Limb (tissue), 2 donors: ENCODE results near the gene TBC1D4.

ENCODE experiments used
- DNase-seq, 2 donors: peaks; one replicate each; pipeline ENCODE4 v3.0.0-alpha.2; 2016; ENCODE audit errors: extremely low spot score in 2 of 2

Gene TBC1D4

DNA sequence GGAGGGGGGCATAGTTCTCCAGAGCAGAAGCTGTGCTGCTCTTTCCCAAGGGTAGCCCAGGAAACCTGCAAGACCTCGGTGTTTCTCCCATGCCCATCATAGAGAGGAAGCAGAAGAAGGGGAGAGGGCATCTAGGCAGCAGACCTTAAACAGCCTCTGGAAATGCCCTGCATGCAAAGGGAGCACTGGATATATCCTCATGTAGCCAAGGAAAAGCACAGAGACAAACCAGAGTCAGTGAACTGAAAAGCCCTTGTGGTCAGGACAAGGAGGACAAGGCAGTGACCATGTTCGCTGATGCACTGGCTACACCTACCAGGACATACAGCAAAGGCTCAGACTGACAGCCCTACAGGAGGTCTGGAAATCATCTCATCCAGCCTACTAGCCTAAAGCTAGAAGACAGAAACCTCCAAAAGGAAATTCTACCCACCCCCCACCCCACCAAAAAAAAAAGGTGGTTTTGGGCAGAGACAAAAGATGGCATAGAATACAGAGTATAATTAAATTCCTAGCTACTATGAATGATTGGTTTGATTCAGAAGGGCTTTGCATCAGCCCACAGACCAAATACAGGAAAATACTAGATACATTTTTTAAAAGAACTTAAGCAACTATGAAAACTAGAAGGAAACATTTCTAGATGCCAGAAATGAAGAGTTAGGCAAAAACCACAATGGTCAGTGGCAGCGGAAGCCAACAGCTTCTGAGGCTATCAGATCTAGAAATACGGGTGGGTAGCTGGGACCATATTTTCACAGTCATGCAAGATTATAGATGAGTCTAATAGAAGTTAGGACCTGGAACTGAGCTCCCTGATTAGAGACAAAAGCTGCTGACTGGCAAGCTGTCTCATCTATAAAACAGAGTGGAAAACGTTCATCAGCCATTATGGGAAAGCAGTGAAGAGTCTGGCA is 4.4 kb upstream of the TBC1D4 start:
- no peak for DNase-seq

GRCh38 chr13:75485286-75486062 is 3.5 kb upstream of the TBC1D4 start:
- no peak for DNase-seq

DNA sequence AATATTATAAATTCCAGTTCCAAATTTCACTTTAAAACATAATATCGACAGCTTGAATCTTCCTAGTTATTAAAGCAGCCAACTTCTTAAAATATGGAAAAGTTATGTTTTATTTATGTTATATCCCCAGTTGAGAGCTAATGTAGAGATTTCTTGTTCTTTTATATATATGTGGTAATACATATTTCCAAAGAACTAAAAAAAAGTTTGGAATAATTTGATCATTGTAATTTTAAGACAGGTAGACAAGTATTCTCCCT is 781 bp upstream of the TBC1D4 start:
- no peak for DNase-seq

DNA sequence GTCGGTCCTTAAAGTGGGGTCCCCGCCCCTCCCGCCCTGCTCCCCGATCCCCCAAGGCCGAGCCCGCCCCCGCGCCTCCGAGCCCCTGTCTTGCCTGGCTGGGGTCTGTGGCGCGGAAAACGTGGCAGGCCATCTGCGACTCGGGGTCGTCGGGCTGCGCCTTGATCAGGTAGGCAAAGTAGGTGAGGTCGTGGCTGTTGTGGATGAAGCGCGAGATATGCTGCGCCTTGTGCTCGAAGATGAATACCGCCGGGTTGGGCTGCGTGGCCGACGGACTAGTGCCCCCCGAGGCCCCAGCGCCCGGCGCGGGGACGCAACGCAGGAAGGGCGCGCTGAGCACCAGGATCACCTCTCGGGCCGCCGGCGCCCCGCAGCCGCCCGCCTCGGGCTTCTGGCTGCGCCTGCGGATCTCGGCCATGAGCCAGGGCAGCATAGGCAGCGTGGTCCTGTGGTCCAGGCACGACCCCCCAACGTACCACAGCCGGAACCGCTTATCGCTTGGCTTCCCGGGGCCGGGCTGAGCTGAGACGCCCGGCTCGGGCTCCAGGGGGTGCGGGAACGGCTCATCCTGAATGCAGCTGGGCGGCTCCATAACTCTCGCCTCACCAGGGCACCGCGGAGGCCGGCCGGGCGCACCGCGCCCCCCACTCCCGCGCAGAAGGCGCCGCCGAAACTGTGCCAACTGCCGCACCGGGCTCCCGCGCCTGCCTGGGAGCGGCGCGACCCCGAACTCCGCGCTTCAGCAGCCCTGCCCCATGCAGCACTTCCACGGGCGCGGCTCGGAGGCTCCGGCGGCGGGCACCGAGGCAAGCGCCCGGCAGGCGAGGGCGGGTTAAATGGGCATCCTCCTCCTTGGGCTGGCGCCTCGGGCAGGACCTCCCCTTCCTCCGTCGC is 546 bp downstream of the TBC1D4 start:
- DNase-seq = peak in 1 of 2 donors; percentile 78

DNA sequence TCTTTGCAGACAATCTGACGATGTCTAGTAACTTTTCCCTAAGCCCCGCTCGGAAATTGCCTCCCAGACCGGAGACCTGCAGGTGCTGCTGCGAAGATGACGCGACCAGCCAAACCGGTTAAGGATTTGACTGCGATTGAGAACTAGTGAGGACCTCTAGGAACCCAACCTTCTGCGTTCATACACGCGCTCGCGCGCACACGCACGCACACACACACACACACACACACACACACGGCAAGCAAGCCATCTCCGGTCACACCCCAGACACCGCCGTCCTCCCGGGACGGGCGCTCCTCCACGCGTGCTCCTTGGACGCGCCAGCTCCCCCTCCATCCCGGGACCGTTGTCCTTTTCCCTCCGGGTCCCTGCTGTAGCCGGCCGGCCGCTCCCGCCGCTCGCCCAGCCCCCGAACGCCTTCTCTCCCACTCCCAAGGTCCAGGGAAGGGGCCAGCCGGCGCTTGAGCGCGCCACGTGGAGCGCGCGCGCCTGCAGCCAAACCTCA is 1.2 kb downstream of the TBC1D4 start:
- peak in 1 of 2 donors; percentile 81 for DNase-seq

DNA sequence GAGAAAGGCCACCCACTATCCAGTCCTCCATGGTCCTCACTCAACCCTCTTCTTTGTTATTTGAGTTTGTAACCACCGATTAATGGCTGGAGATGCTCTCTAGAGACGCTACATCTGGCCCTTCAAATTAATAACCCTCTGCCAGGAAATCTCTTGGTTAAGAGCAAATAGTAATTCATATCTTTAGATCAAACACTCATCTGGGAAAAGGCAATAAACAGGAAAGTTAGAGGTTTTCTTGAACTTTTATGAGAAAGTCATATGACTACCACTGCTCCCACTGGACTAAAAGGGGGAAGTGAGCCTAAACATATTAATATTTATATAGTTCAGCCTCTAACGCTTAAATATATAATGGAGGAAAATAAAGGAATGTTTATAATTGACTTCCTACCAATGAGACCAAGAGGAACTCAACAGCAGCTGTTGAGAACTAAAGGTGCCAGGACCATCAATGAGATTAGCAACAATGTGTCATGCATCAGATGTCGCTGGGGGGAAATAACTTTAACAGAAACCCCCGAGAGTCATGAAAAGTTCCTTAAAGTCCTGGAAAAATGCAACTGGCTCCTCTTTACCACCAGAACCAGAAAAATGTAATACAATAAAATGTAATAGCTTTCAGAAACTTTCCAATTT is 2.7 kb downstream of the TBC1D4 start:
- DNase-seq = peak in 1 of 2 donors; percentile 18

DNA sequence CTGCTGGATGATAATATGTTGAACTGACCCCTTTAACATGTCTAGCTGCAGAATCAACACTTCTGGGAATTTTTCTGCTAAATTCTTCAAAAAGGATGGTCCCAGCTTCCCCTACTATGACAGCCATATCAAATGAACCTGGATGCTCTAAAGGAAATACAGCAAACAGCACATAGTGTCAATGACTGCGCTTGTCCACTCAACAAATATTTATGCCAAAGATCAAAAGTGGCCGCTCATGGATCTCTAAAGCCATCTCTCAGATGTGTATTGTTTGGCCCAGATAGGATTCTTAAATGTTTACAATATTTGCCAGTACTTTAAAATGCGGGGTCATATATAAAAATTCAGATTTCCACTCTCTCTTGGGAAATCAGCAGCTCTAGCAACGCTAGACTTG is 3.3 kb downstream of the TBC1D4 start:
- no peak for DNase-seq

DNA sequence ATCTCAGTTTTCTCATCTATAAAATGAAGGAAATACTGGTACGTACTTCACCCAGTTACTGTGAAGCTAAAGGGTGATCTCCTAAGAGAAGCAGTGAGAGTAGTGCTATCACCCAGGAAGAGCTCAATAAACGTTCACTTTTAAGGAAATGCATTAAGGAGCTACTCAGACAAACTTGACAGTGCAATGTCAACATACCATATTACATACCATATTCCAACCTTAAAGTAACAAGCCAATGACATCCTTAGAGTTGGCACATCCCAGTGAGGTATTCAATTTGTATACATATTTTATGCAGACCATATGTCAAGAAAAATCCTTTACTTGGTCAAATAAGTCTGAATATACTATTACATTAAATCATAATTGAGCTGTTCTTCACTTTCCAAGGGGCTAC is 7.0 kb downstream of the TBC1D4 start:
- no peak for DNase-seq

GRCh38 chr13:75473468-75473867 is 8.5 kb downstream of the TBC1D4 start:
- DNase-seq = peak in 1 of 2 donors; percentile 45

DNA sequence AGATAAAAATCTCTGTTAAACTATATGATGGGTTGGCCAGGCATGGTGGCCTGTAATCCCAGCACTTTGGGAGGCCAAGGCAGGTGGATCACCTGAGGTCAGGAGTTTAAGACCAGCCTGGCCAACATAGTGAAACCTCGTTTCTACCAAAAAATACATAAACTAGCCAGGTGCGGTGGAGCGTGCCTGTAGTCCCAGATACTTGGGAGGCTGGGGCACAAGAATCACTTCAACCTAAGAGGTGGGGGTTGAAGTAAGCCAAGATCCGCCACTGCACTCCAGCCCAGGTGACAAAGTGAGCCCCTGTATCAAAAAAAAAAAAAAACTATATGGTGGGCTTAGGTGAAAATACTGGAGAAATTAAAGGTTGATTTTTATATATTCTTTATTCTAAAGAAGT is 11.3 kb downstream of the TBC1D4 start:
- no peak for DNase-seq

DNA sequence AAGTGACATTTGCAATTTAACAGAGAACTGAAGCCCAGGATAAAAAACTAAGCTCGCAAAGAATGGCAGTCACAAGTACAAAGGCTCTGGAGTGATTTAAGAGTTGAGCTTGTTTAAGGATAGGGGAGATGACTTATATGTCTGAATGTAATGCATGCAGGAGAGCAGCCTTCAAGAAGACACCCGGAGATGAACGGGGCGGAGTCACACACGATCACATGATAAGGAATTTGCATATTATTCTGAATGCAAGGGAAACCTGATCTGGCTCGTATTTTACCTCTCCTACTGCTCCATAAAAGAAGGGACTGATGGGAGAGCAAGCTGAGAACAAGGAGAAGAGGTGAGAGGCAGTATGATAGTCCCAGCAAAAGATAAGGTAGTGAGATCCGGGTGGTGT is 12.9 kb downstream of the TBC1D4 start:
- no peak for DNase-seq

- DNase-seq = no peak
These were observed 13.4 kb downstream of the TBC1D4 start for GRCh38 chr13:75468602-75469001.

DNA sequence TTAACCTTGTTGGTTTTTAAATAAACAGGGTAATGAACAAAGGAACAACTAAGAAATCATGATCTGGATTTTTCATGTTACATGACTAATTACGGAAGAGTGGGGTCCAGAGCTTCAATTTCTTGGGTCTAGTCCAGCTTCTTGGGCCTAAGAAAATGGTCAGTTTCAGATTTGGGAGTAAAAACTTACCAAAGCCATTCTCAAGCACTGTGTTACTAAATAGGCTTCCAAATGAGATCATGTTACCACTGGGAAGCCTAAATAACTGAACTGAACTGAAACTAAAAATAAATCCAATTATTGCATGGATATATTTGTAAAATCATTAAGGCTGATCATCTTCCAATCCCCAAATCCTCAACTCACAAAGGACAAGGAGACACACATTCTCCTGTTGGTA is 13.9 kb downstream of the TBC1D4 start:
- DNase-seq = no peak

DNA sequence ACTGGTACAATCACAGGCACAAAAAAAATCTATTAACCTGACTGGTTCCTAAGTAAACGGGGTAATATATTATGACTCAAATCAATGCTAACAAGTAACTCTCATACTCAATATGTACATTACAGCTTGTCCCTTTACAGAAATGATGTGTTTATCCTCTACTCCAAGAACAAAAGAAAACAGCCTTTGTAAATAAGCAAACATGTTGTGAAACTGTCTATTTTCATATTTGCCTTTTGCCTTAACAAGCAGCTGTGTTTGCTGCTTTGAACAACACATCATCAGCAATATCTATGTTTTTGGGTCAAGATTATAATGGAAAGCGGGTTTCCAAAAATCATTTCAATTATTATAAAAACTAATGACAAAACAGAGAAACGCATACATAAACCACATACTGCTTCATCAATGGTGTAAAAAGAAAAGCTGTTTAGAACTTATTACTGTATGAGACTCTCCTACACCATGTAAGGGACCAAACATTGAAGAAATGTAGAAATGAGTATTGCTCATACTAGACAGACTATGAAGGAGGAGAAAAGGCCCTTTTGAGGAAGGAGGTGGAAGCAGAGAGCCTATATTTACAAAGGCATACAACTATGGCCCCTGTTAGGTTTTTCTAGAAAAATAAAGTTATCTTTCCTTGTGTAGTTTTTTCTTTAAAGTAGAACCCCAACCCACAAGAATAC is 14.8 kb downstream of the TBC1D4 start:
- no peak for DNase-seq

DNA sequence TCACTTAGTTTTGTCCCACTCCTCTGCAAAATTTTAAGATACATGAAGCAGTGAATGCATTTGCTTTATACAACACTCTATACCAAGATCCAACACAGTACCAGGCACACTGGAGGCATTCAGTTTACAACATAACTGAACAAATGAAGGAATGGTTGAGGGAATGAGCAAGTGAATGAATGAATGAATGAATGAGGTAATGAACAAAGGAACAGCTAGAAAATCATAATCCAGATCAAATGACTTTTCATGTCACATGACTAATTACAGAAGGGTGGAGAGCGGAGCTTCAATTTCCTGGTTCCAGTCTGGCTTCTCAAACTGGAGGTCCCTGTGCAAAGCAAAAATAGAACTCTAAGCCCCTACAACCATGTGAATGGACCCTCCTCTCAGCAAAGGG is 16.7 kb downstream of the TBC1D4 start:
- no peak for DNase-seq

GRCh38 chr13:75461314-75461713 is 20.7 kb downstream of the TBC1D4 start:
- DNase-seq = no peak

- DNase-seq = no peak
These were observed 21.3 kb downstream of the TBC1D4 start for GRCh38 chr13:75460644-75461043.

GRCh38 chr13:75458696-75459422 is 23.1 kb downstream of the TBC1D4 start:
- DNase-seq = no peak

DNA sequence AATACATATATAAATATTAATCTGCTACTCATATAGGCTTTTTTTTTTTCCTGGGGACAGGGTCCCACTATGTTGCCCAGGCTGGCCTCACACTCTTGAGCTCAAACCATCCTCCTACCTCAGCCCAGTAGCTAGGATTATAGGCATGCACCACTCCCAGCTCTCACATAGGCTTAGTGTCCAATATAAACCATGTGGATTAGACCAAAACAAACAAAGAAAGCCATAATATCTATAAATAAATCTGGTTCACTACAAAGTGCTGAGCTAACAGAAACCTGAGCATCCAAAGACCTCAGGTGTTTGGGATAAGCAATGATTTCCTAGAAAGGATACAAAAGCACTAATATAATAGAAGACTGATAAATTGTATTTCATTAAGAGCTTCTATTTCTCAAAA is 26.0 kb downstream of the TBC1D4 start:
- DNase-seq = no peak

GRCh38 chr13:75454497-75454896 is 27.5 kb downstream of the TBC1D4 start:
- DNase-seq = no peak
